22Rv1 (cell line): ENCODE data around the gene NOD1.

ENCODE experiments used
- ZFX ChIP-seq: fragments of 450-650 bp; IDR thresholded peaks from 2 replicates; pipeline ENCODE4 v1.6.1; 2017; ENCODE audit warnings: antibody characterized with exemption, borderline replicate concordance
- TF ChIP-seq, protein P1 (sequence below): fragments of 450-650 bp; IDR thresholded peaks from 2 replicates; pipeline ENCODE4 v1.5.1; 2017; ENCODE audit warnings: mild to moderate bottlenecking

DNA sequence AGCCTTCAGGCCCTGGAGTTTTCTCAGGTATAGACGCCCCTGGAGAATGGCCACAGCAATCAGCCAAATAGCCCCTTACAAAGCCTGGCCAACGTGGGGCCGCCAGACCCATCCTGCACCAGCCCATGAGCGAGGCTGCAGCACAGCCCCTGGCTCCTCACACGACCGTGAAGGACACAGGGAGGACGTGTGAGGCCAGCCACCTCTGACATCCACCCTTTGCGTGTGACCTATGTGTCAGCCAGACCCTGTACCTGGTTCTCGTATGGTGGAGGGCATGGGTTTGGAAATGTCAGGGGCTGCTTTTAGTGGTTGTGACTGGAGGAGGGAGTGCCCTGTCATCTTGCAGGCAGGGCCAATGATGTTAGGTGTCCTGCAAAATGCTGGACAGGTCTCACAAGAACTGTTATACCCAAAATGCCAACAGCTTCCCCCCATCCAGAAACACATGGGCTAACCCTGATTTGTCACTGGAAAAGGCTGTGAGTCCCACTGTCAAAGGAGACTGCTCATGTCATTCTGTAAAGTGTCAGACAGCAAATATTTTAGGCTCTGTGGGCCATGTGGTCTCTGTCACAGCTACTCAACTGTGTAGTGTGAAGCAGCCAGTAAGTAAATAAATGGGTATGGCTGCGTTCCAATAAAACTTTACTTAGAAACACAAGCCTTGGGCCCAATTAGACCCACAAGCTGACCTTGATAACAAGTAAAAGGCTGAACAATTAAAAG, 30.0 kb downstream of the NOD1 start:
- TF ChIP-seq, protein P1, sequence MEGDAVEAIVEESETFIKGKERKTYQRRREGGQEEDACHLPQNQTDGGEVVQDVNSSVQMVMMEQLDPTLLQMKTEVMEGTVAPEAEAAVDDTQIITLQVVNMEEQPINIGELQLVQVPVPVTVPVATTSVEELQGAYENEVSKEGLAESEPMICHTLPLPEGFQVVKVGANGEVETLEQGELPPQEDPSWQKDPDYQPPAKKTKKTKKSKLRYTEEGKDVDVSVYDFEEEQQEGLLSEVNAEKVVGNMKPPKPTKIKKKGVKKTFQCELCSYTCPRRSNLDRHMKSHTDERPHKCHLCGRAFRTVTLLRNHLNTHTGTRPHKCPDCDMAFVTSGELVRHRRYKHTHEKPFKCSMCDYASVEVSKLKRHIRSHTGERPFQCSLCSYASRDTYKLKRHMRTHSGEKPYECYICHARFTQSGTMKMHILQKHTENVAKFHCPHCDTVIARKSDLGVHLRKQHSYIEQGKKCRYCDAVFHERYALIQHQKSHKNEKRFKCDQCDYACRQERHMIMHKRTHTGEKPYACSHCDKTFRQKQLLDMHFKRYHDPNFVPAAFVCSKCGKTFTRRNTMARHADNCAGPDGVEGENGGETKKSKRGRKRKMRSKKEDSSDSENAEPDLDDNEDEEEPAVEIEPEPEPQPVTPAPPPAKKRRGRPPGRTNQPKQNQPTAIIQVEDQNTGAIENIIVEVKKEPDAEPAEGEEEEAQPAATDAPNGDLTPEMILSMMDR, result no peak
- no peak for TF ChIP-seq ZFX
